TTC549 (cell line): Measurements from ENCODE around the gene DCLK1.

ENCODE experiments used
- FAIRE-seq: peaks from 2 replicates; lab custom pipeline; 2012; peaks lifted over from hg19 to GRCh38; lab: Jason Lieb, UNC

Gene DCLK1

DNA sequence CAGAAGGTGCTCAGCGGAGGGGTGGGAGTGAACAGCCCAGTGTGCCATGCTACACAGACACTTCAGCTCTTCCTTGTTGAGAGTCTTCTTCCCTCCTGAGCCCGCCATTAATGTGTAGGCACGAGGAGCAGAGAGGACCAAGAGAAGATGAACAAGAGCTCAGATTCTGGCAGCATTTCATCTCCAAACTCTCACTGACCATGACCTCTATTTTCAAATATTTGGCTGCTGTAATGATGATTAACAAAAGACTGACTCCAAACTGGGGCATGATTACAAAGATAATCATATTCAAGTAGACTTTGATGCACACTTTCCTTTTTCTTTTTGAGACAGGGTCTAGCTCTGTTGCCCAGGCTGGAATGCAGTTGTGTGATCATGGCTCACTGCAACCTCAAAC is 236.5 kb downstream of the DCLK1 start:
- no peak for FAIRE-seq

DNA sequence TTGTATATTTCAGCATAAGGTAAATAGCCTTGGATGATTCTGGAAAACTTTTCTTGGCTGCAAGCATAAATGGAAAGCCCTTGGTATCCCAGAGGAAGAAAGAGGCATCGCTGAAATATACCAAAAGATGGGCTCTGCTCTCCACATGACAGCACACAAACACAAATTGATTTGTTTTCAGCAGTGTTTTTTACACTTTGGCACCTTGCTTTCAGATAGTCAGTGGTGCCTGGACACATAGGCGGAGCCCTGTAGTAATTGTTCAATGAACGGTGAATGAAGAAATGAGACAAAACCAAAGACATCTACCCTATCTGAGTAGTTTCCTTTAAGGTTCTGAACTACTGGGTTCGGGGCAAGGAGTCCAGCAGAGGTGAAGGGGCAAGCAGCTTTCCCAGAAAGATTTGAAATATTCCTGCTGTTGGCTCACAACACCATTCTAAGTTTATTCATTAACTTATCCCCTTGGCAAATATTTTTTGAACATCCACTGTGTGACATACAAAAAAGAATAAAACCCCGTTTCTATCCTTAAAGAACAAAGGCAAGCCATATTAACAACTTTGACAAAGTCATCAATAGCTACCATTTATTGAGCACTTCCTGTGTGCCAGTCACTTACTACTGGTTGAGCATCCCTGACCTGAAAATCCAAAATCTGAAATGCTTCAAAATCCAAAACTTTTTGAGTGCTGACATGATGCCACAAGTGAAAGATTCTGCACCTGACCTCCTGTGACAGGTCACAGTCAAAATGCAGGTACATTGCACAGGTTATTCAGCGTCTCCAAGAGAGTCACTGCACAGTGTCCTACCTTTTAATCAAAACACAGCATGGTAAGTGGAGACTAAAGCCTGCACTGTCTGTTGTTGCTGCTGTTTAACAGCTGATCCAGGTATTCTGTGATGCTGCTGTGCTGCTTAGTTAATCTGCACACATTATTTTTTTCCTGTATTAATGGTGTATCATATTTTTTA is 238.1 kb downstream of the DCLK1 start:
- FAIRE-seq: no peak

DNA sequence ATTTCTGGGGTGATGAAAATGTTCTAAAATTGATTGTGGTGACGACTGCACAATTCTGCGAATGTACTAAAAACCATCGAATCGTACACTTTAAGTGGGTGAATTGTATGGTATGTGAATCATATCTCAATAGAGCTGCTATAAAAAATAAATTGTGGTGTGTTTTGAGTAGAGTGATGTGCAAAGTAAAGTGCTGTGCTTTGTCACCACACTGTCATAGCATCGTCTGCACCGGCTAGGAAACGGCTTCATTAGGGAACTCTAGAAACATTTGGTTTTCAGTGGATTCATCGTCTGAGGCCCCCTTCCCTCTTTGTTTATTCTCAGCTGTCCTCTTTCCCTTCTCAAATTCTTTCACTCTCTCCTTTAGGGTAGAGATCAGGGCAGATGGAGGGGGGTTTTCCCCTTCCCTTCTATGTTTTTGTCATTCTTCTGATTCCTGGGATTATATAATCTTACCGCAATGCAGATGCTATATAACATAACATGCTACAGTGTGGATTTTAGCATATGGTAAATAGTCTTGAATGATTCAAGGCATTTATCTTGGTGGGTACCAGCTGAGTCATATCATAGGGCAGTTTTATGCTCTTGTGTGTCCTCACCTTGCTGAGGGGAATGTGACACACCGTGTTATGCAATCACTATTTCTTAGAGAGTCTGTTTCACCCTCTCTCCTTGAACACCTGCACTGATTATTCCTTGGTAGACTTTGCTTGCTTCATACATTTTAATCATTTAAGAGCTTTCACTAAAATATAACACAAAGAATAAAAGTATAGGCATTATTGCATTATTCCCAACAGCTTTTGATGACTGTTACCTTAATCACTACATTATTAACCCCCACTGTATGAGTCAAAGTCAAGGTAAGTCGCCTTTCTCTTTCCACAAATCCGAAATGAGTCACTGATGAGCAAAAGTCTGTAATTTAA is 239.4 kb downstream of the DCLK1 start:
- no peak for FAIRE-seq

DNA sequence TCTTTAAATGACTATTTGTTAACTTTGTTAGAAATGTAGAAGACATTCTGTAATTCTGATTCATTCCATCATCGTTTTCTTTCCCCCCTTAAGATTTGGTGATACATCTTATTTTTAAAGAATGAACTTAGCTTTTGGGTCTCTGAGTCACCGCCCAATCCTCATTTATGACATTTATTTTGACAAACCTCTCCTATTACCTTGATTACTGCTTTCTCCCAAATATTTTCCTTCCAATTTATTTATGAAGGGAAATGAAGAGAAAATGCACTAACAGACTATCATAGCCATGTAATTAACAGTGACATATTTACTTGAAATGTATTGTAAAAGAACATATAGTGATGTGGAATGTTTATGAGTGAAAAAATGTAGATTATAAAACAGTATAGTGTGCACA is 241.6 kb downstream of the DCLK1 start:
- FAIRE-seq: no peak

DNA sequence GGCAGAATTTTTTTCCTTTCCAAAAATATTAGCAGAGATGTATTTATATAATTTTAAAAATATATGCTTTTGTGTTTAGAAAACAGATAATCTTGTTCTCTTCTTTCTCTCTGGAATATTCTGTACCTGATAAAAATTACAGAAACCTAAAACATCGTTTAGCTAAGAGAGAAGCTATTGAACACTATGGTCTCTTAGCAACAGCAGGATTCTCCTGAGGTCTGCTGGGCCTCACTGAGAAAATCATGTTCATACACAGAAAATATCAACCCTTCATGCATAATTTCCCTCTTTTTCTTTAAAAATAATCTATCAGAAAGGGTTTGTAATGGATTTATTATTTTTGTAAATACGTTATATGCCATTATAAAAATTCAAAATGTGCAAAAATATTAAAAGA is 242.2 kb downstream of the DCLK1 start:
- no peak for FAIRE-seq

DNA sequence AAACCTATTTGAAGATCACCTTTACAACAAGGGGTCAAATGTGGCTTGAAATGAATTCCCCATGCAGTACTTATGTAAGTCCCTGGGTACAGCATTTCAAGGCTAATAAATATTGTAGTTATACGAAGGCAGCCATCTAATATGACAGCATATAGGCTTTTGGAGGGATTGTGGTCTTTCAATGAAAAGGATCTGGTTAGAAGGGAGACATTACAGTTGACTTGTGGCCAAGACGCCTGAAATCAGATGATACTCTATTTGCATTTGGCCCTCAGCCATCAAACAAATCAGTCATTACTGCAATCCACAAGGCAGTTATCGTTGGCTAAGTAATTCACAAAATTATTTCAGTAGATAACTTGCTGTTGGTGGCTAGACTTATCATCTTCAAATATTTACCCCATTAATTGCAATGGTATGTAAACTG is 242.7 kb downstream of the DCLK1 start:
- no peak for FAIRE-seq

DNA sequence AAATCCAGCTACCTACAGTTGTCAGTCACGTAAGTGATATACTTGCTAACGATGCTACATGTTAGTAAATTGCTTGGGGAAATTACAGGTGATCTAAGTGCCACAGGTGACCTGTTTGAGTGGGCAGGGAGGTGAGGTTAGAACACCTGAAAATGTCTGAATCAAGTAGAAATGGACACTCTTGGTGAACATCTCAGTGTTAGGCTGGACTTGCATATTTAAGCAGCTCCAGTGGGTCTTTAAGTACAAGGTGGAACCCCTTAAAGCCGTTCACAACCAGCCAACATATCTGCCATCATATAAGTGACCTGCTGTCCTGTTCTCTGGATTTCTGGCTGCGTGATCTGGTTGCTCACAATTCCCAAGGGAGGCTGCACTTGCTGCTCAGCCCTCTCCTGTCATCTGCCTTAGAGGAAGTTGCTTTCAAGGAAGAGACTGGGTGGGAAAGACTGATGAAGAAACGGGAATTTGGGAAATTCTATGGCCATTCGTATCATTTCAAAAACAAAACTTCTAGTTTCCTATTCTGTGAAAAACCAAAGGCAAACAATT is 244.0 kb downstream of the DCLK1 start:
- FAIRE-seq: no peak

DNA sequence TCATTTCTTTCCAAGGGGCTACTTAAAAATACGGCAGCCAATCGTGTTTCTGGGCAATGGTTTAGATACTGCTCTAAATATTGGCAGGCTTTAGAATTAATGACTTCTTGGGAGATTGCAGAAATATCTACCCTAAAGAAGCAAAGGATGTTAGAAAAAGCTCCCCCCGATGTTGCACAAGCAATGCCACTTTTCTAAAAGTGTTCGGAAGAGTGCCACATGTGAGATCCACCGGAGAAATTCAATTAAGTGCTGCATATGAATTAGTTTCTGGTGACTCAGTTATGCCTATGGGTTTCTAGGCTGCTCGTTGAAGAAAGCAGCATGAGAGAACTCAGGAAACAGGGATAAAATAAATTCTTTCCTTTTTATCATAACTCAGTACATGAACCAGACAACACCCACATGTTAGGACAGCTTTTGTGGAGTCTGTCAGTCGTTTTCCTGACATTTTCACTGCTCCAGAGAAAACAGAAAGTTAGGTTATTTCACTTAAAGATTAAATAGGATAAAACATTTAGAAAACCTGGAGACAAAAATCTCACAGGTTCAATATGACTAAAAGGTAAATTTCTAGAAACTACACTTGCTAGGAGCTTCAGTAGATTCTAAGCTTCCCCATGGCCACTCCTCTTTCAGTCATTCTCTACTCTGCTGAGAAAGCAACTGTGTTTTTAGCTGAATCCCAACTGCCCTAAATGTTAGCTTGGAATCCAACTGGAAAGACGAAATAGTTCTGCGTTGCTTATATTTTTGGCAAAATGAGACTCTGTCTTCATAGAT is 244.7 kb downstream of the DCLK1 start:
- no peak for FAIRE-seq

DNA sequence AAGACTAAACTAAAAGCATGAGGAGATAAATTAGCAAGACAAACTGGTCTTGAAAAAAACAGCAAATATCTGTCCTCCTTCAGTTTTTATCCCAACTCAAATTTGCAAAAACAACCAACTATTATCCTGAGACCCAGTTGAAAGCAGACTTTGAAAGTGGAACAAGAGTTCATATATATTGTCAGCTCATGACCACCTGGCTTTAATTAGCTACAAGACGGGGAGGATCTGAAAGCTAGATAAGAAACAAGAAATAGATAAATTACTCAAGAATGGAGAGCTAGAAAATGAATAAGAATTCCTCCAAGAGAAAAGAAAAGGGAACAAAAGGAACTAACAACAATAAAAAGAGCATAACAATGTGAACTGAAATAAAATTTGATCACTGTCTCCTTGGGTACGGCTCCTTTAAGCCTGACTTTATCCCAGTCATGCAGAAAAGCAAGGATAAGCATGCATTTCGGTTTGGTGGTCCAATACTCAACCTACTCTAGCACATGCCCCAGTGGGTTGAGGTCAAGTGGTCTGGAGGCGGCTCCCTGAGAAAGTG is 246.9 kb downstream of the DCLK1 start:
- no peak for FAIRE-seq

DNA sequence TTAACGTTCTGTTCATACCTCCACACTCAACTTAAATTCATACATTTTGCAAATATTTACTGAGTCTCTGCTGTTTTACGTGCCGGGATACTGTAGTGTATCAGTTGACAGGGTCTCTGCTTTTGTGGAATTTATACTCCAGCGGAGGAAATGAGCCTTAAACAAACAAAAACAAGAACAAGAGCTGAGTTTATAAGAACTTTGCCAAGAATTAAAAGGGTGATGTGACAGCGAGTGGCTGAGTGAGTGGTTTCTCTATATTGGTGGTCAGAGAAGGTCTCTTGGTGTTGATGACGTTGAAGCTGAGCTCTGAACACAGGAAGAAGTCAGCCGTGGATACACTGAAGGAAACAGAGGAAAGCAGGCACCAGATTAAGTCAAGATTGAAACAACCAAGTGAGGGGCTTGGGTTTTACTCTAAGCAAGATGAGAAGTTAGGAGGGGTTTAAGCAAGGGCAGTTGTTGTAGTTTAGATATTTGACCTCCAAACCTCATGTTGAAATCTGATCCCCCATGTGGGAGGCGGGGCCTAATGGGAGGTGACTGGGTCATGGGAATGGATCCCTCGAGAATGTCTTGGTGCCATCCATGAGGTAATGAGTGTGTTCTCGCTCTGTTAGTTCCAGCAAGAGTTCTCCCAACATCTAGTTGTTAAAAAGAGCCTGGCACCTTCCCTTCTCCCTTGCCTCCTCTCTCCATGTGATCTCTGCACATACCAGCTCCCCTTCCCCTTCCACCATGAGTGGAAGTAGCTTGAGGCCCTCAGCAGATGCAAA is 248.3 kb downstream of the DCLK1 start:
- FAIRE-seq: no peak

DNA sequence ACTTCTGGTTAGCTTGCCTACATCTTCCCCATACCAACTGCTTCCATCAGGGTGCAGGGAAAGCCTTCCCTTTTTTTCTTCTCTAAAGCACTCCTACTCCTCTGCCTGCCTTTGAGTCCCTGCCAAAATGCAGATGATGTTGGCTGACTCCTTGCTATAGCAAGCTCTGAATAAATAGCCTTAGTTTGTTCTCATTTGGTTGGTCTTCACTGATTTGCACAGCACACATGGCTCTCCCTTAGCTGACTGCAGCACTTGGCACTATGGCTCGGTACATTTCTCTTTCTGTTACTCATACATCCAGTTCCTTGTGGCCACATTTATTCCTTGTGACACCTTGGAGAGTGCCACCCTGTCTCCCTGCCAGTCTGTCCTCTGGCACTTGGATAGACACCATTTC is 249.8 kb downstream of the DCLK1 start:
- no peak for FAIRE-seq

DNA sequence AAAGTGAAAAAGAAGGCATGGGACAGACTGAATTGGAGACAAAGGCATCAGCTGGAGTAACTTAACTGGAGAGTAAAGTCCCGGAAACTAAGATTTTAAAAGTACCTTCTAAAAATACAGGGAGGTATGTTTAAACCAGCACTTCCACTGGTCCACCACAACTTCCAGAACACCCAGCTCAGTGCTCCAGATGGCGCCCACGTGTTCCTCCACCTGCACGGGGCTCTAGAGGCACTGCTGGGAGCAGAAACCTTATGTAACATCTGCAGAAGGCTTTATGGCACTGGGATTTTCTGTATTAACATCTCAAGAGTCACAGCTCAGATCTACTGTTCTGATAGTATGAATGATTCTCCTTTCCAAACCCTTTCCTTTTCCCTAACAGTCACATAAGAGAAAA is 252.1 kb downstream of the DCLK1 start:
- FAIRE-seq: no peak

DNA sequence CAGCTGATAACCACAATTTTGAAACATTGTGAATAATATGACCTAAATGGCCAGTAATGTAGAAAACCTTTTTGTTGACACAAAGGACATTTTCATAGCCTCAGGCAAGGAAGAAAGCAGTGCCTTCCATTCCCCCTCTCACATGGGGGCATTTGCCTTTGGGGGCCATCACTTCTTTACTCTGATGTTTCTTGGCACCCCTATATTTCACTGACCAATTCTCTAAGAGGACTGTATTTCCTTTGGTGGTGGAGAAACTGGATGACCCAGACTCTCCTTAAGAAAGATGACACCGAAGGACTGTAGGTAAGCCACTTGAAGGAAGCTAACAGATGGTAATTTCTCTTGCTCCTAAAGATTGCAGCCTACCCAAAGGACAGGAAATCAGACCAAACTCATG is 254.6 kb downstream of the DCLK1 start:
- FAIRE-seq: no peak

DNA sequence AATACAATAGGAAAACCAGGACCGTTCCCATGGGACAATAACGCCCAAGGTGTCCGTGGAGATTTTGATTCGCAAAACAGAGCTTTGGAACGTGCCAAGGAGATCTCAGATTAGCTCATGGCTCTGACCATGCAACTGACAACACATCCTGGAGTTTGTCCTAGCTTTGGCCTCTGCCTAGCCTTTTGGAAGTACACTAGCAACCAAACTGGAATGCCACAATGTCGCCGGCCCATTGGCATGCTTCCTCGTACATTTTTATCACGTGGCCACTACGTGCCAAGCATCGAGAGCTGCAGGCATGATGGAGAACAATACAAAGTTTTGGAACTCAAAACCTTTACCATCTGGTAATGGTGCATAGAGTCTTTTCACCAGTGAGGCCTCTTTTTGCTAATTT is 256.5 kb downstream of the DCLK1 start:
- FAIRE-seq: no peak

DNA sequence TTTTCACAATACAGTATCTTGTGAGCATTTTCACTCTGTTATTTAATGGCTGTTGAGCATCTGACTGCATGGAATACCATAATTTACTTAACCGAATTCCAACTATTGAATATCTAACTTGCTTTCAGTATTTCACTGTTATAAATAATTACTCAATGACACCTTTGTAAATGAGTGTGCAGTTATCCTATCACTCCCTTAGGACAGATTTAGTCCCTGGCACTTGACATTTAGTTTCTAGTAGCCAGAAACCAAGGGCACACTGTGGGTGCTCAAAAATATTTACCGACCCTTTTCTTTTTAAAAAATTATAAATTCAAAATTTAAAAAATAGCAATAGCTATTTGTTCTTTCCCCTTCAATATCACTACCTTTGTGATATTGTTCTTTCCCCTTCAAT is 258.8 kb downstream of the DCLK1 start:
- FAIRE-seq: no peak

DNA sequence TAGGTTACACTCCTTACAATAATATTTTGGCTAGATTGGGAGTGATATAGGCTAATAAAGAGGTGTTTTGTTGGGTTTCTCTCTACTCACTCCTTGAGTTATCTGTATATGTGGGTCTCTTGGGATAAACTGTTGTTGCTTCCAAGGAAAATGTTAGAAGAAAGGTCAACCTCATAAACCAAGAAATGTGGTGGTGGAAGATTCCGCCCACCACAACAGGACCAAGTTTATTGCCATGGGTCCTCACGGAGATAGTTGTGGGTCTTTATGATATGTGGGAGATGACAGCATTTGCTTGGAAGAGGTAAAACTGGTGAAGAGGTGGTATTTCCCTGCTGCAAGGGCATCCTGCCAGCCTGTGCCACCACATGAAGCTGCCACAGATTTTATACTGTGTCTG is 259.6 kb downstream of the DCLK1 start:
- FAIRE-seq: no peak

DNA sequence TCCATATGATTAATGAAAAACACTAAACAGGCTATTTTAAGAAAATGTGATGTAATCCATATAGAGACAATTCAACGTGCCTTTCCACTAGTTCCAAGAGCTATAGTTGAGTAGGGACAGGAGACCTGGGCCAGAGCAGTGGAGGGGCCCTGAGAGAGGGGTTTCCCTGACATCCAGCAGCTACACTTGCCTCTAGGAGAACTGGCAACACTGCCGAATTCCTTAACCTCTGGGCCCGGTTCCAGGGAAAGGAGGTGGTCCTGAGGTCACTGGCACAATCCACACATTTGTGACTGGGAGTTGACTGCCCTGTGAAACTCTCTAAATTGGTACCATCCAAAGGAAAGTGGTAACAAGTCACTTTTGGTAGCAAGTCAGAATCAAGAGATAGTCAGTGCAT is 264.4 kb downstream of the DCLK1 start:
- no peak for FAIRE-seq

DNA sequence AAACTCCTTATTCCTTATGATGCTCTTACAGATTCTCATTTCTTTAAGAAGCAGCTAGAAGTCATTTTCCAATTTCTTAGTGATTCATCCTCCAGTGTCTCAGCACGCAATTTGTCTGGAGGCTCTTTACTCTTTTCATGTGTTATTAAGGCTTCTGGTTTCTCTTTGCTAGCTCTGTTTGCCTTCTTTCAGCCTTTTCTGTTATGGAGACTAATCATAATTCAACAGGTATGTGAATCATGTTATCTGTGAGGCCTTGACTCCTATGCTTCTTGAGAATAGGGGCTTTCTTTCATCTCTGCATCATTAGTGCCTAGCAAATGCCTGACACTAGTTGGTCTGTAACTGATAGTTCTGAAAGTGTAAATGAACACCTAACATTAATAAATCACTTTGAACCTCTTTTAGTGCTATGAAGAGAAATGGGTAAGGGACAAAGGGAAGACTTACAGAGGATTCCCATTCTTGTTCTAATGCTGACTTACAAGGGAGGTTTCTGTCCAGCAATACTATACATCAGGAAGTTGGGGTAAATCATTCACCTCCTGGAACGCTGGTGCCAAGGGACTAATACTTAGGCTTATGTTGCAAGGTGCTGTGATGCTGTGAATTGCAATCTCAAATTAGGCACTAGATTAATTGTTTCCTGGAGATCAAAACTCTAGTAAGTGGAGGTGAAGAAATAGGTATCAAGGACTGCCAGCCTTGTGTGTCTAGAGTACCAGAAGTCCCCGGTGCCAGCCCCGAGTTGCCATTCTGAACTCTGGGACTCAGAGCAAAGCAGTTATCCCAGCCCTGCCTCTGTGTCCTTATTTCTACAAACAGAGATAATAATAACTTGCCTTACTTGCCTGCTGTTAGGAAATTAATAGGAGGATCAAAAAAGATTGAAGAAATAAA is 265.6 kb downstream of the DCLK1 start:
- no peak for FAIRE-seq

DNA sequence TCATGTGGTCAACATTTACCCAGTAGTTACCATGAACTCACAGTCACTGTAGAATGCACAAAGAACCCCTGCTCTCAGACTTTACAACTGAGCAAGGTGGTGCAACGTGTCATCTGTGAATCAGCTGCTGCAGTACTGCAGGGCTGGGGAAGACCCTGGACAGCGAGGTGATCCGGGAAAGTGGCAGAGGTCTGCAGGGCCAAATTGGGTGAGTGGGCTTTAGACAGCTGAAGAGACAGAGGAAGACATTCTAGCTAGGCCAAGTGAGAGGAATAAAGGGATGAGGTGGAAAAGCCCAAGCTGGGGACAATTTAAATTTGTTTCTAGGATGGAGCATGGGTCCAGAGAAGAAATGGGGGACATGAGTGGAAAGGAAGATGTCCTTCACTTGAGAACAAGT is 270.5 kb downstream of the DCLK1 start:
- FAIRE-seq: no peak

DNA sequence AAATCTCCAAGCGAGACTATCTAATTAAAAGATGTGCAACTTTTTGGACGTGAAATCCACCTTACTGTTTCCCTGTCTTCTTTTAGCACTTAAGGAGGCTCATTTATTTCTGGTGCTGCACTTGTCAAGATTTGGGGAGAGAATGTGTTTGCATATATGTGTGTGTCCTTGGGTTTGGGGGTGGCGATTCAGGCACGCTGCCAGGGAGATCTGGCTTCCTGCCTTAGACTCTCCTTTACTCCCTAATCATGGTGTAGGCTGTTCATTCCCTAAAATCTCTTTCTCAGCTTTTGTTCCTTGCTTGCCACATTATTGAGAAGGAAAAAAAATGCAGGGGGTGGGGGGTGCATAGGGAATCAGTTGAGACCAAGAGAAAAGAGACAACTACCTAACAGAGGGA is 271.2 kb downstream of the DCLK1 start:
- FAIRE-seq: no peak
